ENCODE data around the gene ZSCAN12.
"Not testable (repeated sequence)": the region's sequence is repeated elsewhere in the genome, so short reads cannot be mapped to it uniquely, and the experiment has no call there.

Gene ZSCAN12

DNA sequence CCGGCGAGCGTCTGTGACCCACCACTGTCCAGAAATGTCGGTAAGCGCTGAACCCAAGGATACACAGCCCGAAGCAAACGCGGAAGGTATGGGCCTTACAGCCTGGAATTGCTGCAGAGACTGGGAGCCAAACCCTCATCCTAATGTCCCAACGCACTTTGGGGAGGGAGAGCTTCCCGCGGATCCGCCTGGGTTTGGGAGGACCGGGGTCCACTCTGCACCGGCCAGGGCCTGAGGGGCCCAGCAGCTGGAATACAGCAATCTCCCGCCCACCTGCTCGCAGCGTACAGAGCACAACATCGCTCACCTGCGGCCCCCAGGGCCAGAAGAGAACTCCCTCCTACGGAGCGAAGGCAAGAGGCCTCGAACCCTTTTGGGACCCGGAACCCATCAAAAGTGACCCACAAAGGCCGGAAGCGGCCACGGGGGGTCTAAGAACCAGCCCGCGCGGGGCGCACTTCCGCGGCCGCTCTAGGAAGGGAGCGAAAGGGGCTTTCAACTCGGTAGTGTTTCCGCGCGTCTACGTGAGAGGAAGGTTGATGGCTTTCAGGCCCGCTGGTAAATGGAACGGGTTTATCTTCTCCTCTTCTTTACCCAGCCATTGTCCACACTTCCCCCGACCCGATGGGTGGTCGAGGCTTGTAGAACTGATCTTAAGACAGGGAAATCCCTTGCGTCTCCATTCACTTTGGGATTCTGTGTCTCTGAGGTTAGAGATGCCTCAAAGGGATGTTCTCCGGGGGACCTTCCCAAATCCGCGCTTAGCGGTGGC, at the start of gene ZSCAN12:
Gene ZSCAN12 (minus strand): TSS at position 398 of the 772 bp plus-strand sequence. CDS start 1,342 bp downstream, outside the sequence.
- H3K4me3 Mint-ChIP-seq, result peak within 1 kb of the TSS; percentile 92
- peaks cover 8% of the 10 kb centered on the region for H3K9me3 Mint-ChIP-seq
- H3K36me3 Mint-ChIP-seq, result peaks cover 23% of the 10 kb centered on the region
- H3K27ac Mint-ChIP-seq, result peak within 1 kb of the TSS; percentile 88
- H3K27me3 Mint-ChIP-seq, result peaks cover 11% of the 10 kb centered on the region
- peaks cover 48% of the 10 kb centered on the region for H3K4me1 Mint-ChIP-seq

- Mint-ChIP-seq H3K9me3 (peaks cover 6% of the 10 kb centered on the region), H3K4me1 (peaks cover 27% of the 10 kb centered on the region), H3K36me3 (peaks cover 3% of the 10 kb centered on the region), H3K27me3 (peaks cover 15% of the 10 kb centered on the region), H3K4me3 (peak overlapping the region; percentile 13), H3K27ac (no peak overlapping the region)
These were observed 49.5 kb upstream of the ZSCAN12 start for GRCh38 chr6:28449056-28449455.

GRCh38 chr6:28447512-28447906, 48.0 kb upstream of the ZSCAN12 start:
- H3K9me3 Mint-ChIP-seq, H3K27ac Mint-ChIP-seq, H3K36me3 Mint-ChIP-seq: not testable (repeated sequence)
- Mint-ChIP-seq H3K27me3 (peaks cover 16% of the 10 kb centered on the region), H3K4me3 (peak overlapping the region; percentile 74), H3K4me1 (peaks cover 42% of the 10 kb centered on the region)

DNA sequence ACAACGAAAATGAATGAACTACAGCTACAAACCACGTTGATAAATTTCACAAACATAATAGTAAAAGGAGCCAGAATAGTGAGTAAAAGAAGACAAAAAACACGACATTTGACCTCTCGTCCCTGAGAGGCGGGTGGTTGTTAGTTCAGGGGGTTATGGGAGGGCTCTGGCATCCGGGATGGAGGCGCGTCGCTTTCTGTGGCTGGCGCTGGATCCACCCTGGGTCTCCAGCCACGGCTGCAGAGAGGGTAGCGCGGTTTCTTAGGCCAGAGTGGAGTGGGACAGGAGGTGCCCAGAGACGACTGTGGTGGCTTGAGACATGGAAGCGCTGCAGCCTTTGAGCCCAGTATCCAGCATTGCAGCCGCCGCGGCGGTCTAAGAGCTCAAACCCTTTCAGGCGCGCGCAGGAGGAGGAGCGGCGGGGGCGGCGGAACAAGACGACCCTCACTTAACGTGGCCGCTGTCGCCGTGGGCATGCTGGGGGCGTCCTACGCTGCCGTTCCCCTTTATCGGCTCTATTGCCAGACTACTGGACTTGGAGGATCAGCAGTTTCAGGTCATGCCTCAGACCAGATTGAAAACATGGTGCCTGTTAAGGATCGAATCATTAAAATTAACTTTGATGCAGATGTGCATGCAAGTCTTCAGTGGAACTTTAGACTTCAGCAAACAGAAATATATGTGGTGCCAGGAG, 47.4 kb upstream of the ZSCAN12 start:
- Mint-ChIP-seq H3K9me3 (peaks cover 10% of the 10 kb centered on the region), H3K27me3 (peaks cover 18% of the 10 kb centered on the region), H3K4me3 (peak overlapping the region; percentile 74), H3K36me3 (peaks cover 3% of the 10 kb centered on the region), H3K4me1 (peaks cover 46% of the 10 kb centered on the region), H3K27ac (peak overlapping the region; percentile 41)

DNA sequence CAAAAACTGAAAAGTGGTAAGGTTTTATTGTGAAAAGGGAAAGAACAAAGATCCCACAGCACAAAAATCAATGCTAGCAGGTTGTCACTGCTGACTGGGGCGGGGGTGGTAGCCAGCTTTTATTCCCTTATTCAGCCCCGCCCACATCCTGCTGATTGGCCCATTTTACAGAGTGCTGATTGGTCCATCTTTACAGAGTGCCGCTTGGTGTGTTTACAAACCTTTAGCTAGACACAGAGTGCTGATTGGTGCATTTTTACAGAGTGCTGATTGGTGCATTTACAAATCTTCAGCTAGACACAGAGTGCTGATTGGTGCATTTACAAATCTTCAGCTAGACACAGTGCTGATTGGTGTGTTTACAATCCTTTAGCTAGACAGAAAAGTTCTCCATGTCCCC, 45.2 kb upstream of the ZSCAN12 start:
- H3K36me3 Mint-ChIP-seq, H3K27ac Mint-ChIP-seq, H3K9me3 Mint-ChIP-seq: not testable (repeated sequence)
- Mint-ChIP-seq H3K4me1 (peaks cover 46% of the 10 kb centered on the region), H3K27me3 (peaks cover 18% of the 10 kb centered on the region), H3K4me3 (peak overlapping the region; percentile 99)

GRCh38 chr6:28443112-28443773, 43.7 kb upstream of the ZSCAN12 start, which contains the start of gene ZSCAN23:
TSS of gene ZSCAN23 (minus strand) at chr6:28443491. CDS start at chr6:28436266, 7,225 bp downstream.
- Mint-ChIP-seq H3K36me3 (peaks cover 5% of the 10 kb centered on the region), H3K4me1 (peaks cover 38% of the 10 kb centered on the region), H3K27me3 (peaks cover 20% of the 10 kb centered on the region), H3K9me3 (peaks cover 10% of the 10 kb centered on the region), H3K4me3 (peak within 1 kb of the TSS; percentile 99), H3K27ac (peak within 1 kb of the TSS; percentile 66)

DNA sequence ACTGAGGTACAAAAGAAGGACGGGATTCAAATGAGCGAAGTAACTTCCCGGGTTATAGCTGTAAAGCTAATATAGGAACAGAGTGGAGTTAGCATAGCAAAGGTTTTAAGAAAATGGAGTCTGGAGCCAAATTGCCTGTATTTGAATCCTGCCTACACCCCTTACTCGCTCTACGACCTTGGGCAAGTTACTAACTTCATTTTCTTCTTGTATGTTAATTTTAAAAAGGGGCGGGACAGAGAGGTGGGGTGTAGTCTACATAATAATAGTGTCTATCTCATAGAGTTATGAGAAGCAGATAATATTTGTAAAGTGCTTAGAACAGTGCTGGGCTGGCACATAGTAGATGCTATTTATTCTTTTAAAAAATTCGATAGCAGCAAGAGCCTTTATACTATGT, 43.0 kb upstream of the ZSCAN12 start:
- H3K4me3 Mint-ChIP-seq, result peak overlapping the region; percentile 99
- peaks cover 20% of the 10 kb centered on the region for H3K27me3 Mint-ChIP-seq
- peaks cover 10% of the 10 kb centered on the region for H3K9me3 Mint-ChIP-seq
- peak overlapping the region; percentile 25 for H3K27ac Mint-ChIP-seq
- H3K4me1 Mint-ChIP-seq, result peaks cover 38% of the 10 kb centered on the region
- peaks cover 5% of the 10 kb centered on the region for H3K36me3 Mint-ChIP-seq

DNA sequence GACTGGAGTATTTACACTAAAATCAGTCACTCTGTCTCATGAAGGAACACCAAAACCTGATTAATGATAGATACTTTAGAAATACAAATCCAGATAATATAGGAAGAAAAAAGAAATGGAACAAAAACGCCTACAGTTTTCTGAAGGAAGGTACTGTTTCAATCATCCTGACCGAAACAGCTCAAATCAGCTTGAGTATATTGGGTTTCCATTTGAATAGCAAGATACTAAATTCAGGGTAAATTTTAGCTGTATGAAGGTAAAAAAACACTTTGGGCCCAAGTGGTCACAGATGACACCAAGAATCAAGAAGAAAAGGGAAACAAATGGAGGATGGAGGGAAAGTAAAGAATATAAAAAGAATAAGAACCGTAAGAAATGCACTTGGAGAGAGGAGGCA, 36.9 kb upstream of the ZSCAN12 start:
- H3K9me3 Mint-ChIP-seq, result no peaks in the 10 kb centered on the region
- H3K4me3 Mint-ChIP-seq, result no peak overlapping the region
- peaks cover 4% of the 10 kb centered on the region for H3K27me3 Mint-ChIP-seq
- no peaks in the 10 kb centered on the region for H3K4me1 Mint-ChIP-seq
- H3K36me3 Mint-ChIP-seq, result peaks cover 7% of the 10 kb centered on the region
- H3K27ac Mint-ChIP-seq, result no peak overlapping the region

DNA sequence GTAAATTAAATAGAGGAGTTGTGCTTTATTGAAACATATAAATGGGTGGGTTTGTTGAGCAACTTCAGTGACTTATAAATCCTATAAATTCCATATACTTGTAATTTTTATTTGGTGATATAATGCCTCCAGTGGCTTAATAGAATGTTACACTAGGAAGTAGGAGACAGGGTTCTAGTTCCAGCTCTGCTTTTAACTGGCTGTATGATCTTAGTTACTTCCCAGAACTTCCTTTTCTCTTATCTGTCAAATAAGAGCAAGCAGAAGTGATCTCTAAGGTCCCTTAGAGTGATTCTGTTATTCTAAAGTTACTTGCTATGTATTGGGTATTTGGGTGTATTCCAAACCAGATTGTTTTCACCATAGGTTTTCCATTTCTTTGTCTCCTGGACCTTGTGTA, 33.6 kb upstream of the ZSCAN12 start:
- peaks cover 4% of the 10 kb centered on the region for H3K27me3 Mint-ChIP-seq
- no peaks in the 10 kb centered on the region for H3K4me1 Mint-ChIP-seq
- peaks cover 6% of the 10 kb centered on the region for H3K36me3 Mint-ChIP-seq
- no peak overlapping the region for H3K27ac Mint-ChIP-seq
- no peaks in the 10 kb centered on the region for H3K9me3 Mint-ChIP-seq
- no peak overlapping the region for H3K4me3 Mint-ChIP-seq

DNA sequence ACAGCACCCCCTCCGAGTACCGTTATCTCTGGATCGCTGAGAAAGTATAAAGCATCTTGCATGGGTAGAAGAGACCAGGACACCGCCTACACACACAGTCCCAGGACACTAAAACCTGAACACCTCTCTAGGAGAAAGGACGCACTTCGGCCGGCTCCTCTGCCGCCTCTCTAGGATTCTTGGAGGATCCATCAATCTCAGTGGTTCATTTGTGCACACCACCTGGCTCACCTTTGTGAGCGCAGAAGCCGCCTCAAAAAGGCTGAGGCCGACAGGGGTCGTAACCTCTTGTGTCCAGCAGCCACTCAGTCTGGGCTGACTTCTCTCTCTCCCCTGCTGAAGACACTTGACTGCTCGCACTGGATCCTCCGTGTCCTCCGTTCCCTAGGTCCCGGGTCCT, 30.2 kb upstream of the ZSCAN12 start:
- no peak overlapping the region for H3K27ac Mint-ChIP-seq
- H3K27me3 Mint-ChIP-seq, result peaks cover 4% of the 10 kb centered on the region
- H3K4me3 Mint-ChIP-seq, result no peak overlapping the region
- H3K9me3 Mint-ChIP-seq, result peaks cover under 1% of the 10 kb centered on the region
- peaks cover under 1% of the 10 kb centered on the region for H3K36me3 Mint-ChIP-seq
- H3K4me1 Mint-ChIP-seq, result peaks cover 20% of the 10 kb centered on the region

DNA sequence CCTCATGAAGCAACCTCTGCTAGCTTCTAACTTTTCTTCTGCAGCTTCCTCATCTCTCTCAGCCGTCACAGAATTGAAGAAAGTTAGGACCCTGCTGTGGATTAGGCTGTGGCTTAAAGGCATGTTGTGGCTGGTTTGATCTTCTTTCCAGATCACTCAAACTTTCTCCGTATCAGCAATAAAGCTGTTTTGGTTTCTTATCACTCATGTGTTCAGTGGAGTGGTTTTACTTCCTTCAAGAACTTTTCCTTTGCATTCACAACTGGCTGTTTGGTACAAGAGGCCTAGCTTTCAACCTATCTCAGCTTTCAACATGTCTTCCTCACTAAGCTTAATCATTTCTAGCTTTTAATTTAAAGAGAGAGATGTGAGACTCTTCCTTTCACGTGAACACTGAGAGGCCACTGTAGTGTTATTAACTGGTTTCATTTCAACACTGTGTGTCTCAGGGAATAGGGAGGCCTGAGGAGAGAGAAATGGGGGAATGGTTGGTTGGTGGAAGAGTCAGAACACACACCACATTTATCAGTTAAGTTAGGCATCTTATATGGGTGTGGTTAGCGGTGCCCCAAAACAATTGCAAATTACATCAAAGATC, 26.5 kb upstream of the ZSCAN12 start:
- peaks cover 23% of the 10 kb centered on the region for H3K4me1 Mint-ChIP-seq
- H3K4me3 Mint-ChIP-seq, result peak overlapping the region; percentile 56
- peak overlapping the region; percentile 80 for H3K27ac Mint-ChIP-seq
- H3K27me3 Mint-ChIP-seq, result peaks cover 2% of the 10 kb centered on the region
- H3K36me3 Mint-ChIP-seq, result peaks cover 3% of the 10 kb centered on the region
- peaks cover 4% of the 10 kb centered on the region for H3K9me3 Mint-ChIP-seq

DNA sequence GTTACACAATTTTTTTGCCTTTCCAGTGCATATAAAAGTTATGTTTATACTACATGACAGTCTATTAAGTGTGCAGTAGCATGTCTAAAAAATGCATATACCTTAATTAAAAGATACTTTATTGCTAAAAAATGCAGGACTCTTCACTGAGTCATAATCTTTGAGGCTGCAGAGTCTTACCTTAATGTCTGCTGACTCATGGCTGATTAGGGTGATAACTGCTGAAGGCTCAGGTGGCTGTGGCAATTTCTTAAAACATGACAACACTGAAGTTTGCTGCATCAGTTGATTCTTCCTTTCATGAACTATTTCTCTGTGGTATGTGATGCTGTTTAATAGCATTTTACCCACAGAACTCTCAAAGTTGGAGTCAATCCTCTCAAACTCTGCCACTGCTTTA, 24.6 kb upstream of the ZSCAN12 start:
- Mint-ChIP-seq H3K4me3 (no peak overlapping the region), H3K4me1 (peaks cover 23% of the 10 kb centered on the region), H3K9me3 (peaks cover 4% of the 10 kb centered on the region), H3K27me3 (peaks cover 2% of the 10 kb centered on the region), H3K27ac (no peak overlapping the region), H3K36me3 (peaks cover 6% of the 10 kb centered on the region)

- no peak overlapping the region for H3K27ac Mint-ChIP-seq
- H3K27me3 Mint-ChIP-seq, result peaks cover 2% of the 10 kb centered on the region
- peaks cover 23% of the 10 kb centered on the region for H3K4me1 Mint-ChIP-seq
- peaks cover 6% of the 10 kb centered on the region for H3K36me3 Mint-ChIP-seq
- no peak overlapping the region for H3K4me3 Mint-ChIP-seq
- peaks cover 4% of the 10 kb centered on the region for H3K9me3 Mint-ChIP-seq
These were observed 24.0 kb upstream of the ZSCAN12 start for GRCh38 chr6:28423546-28423945.

DNA sequence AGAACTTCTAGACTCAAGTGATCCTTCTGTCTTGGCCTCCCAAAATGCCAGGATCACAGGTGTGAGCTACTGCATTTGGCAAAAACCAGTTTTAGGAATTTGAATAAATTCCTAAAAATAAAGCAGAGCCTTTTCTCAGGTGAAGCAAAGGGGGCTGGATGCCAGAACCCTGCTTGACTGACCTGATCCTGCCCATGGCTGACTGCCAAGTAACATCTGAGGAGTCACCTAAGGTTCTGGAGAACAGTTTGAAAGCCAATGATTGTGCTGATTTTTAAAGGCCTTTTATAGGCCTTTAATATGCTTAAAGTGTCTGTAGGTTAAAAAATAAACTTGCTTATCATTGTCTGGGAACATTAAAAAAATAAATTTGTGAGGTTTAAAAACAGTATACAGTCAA, 14.1 kb upstream of the ZSCAN12 start:
- Mint-ChIP-seq H3K9me3 (no peaks in the 10 kb centered on the region), H3K4me3 (no peak overlapping the region), H3K27ac (no peak overlapping the region), H3K27me3 (peaks cover 12% of the 10 kb centered on the region), H3K36me3 (no peaks in the 10 kb centered on the region), H3K4me1 (no peaks in the 10 kb centered on the region)

- Mint-ChIP-seq H3K9me3 (no peaks in the 10 kb centered on the region), H3K36me3 (peaks cover 2% of the 10 kb centered on the region), H3K4me3 (no peak overlapping the region), H3K27ac (no peak overlapping the region), H3K27me3 (peaks cover 15% of the 10 kb centered on the region), H3K4me1 (no peaks in the 10 kb centered on the region)
These were observed 11.2 kb upstream of the ZSCAN12 start for GRCh38 chr6:28410767-28411166.
